Right atrium auricular region (tissue), 2 donors: ENCODE results near the gene VRK2. TPM values are rescaled to one million over a fixed set of nuclear protein-coding genes. Genes with fewer than 3 reads are reported as not detected.

ENCODE experiments used
- DNase-seq: peaks from one replicate; pipeline ENCODE4 v3.0.0-alpha.2; 2019; ENCODE audit warnings: low spot score
- H3K27ac ChIP-seq, 2 donors: fragments of 200-600 bp; sonication (generic); 1 replicate in 1 of 2; 2 replicates in 1 of 2; pipeline ENCODE4 v1.5.1; 2016 to 2019
- H3K27me3 ChIP-seq, 2 donors: fragments of 200-600 bp; sonication (generic); one replicate each; pipeline versions ENCODE4 v1.5.1 to v1.6.0; 2017 to 2019
- H3K36me3 ChIP-seq: fragments of 200-600 bp; sonication (generic); one replicate; pipeline ENCODE4 v1.5.1; 2016
- H3K4me1 ChIP-seq, 2 donors: fragments of 200-600 bp; sonication (generic); one replicate each; pipeline versions ENCODE4 v1.5.1 to v1.6.0; 2017 to 2019
- H3K4me3 ChIP-seq, 2 donors: fragments of 200-600 bp; sonication (generic); 1 replicate in 1 of 2; 2 replicates in 1 of 2; pipeline ENCODE4 v1.5.1; 2017 to 2019; ENCODE audit warnings: mild to moderate bottlenecking in 1 of 2, moderate library complexity in 1 of 2
- H3K9me3 ChIP-seq, 2 donors: fragments of 200-600 bp; sonication (generic); one replicate each; pipeline ENCODE4 v1.5.1; 2019
- CTCF ChIP-seq, 2 donors: fragments of 200-600 bp; sonication (generic); IDR thresholded peaks; one replicate each; pipeline ENCODE4 v1.5.1; 2019; ENCODE audit warnings: antibody characterized with exemption in 2 of 2
- total RNA-seq, 2 donors: library from RNA; depleted of rRNA; stranded (reverse); fragments of >200 nt; gene quantifications; one replicate each; pipeline ENCODE4 v1.1.0, GENCODE V29; 2016

Gene VRK2
- total RNA-seq, 2 donors from 2014 or later, result 14.6 to 15.4 TPM

- no peaks in the 10 kb centered on the region for H3K9me3 ChIP-seq
- no peak for DNase-seq
- H3K4me1 ChIP-seq, result no peaks in the 10 kb centered on the region
- H3K4me3 ChIP-seq, result no peak overlapping the region
- no peaks in the 10 kb centered on the region for H3K27me3 ChIP-seq
- no peak overlapping the region for H3K27ac ChIP-seq
- TF ChIP-seq CTCF (IDR thresholded peaks at IDR 0.05), result no peak
- H3K36me3 ChIP-seq, result no peaks in the 10 kb centered on the region
Measured at GRCh38 chr2:58033530-58033929, 13.1 kb upstream of the VRK2 start.

- Histone ChIP-seq H3K27ac (no peak overlapping the region), H3K9me3 (no peaks in the 10 kb centered on the region), H3K4me3 (no peak overlapping the region), H3K36me3 (no peaks in the 10 kb centered on the region), H3K4me1 (no peaks in the 10 kb centered on the region), H3K27me3 (no peaks in the 10 kb centered on the region)
- DNase-seq, result no peak
- TF ChIP-seq CTCF (IDR thresholded peaks at IDR 0.05), result no peak
Measured at GRCh38 chr2:58035352-58035751, 11.3 kb upstream of the VRK2 start.

GRCh38 chr2:58039170-58039611 is 7.4 kb upstream of the VRK2 start:
- Histone ChIP-seq H3K27ac (no peak overlapping the region), H3K4me1 (no peaks in the 10 kb centered on the region), H3K27me3 (no peaks in the 10 kb centered on the region), H3K9me3 (no peaks in the 10 kb centered on the region), H3K4me3 (no peak overlapping the region), H3K36me3 (no peaks in the 10 kb centered on the region)
- no peak for TF ChIP-seq CTCF (IDR thresholded peaks at IDR 0.05)
- DNase-seq, result no peak

GRCh38 chr2:58042486-58042970 is 4.1 kb upstream of the VRK2 start:
- Histone ChIP-seq H3K4me1 (peaks cover 0 to 14% of the 10 kb centered on the region in 2 donors), H3K27ac (no peak overlapping the region), H3K9me3 (no peaks in the 10 kb centered on the region), H3K36me3 (no peaks in the 10 kb centered on the region), H3K4me3 (no peak overlapping the region), H3K27me3 (no peaks in the 10 kb centered on the region)
- no peak for DNase-seq
- TF ChIP-seq CTCF (IDR thresholded peaks at IDR 0.05), result no peak

DNA sequence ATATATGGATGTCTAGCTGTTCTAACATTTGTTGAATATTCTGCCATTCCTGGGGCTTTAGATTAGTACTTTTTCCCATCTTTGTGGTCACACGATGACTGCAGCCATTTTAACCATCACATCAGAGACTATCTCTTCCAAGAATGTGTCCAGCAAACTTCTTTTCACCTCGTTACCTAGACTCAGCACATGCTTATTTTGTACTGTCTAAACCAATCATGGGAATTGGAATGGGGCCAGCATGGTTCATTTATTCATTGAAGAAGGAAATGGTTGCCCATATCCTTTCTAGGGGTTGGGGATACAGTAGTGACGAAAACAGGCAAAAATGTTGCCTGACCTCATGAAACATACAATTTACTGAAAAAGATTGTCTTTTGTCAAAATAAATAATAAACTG is 2.5 kb upstream of the VRK2 start:
- H3K27ac ChIP-seq, result no peak overlapping the region
- no peaks in the 10 kb centered on the region for H3K27me3 ChIP-seq
- DNase-seq, result no peak

More for the DNA sequence above, 2.5 kb upstream of the VRK2 start:
- H3K36me3 ChIP-seq, result no peaks in the 10 kb centered on the region
- no peak for TF ChIP-seq CTCF (IDR thresholded peaks at IDR 0.05)
- peaks cover 0 to 23% of the 10 kb centered on the region in 2 donors for H3K4me1 ChIP-seq
- H3K9me3 ChIP-seq, result no peaks in the 10 kb centered on the region
- H3K4me3 ChIP-seq, result no peak overlapping the region
